Liver (tissue), 9 donors: ENCODE data around the gene LYZL6. TPM values are rescaled to one million over a fixed set of nuclear protein-coding genes. Genes with fewer than 3 reads are reported as not detected.

ENCODE experiments used
- DNase-seq: peaks from one replicate; pipeline ENCODE4 v3.0.0-alpha.2; 2017; ENCODE audit warnings: low spot score
- H3K27ac ChIP-seq, 2 donors: one replicate each; pipeline ENCODE4 v1.7.0; 2013; ENCODE audit warnings: inconsistent platforms in 2 of 2, low read length in 2 of 2, control low read depth in 1 of 2, low read depth in 1 of 2, mild to moderate bottlenecking in 1 of 2
- H3K27me3 ChIP-seq, 4 donors: one replicate each; pipeline versions ENCODE4 v1.6.1 to v1.7.0; 2013; ENCODE audit warnings: low read length in 3 of 4, inconsistent platforms in 1 of 4, mild to moderate bottlenecking in 1 of 4, moderate library complexity in 1 of 4; ENCODE audit not compliant: control insufficient read depth in 4 of 4, insufficient read depth in 4 of 4
- H3K36me3 ChIP-seq, 4 donors: one replicate each; pipeline versions ENCODE4 v1.6.1 to v1.7.0; 2013; ENCODE audit warnings: low read length in 3 of 4, mild to moderate bottlenecking in 3 of 4, low read depth in 1 of 4, moderate library complexity in 1 of 4; ENCODE audit not compliant: control insufficient read depth in 4 of 4, insufficient read depth in 3 of 4
- H3K4me1 ChIP-seq, 4 donors: one replicate each; pipeline versions ENCODE4 v1.6.1 to v1.7.0; 2013; ENCODE audit warnings: low read length in 3 of 4, mild to moderate bottlenecking in 3 of 4, moderate library complexity in 1 of 4; ENCODE audit not compliant: control insufficient read depth in 4 of 4, insufficient read depth in 4 of 4
- H3K4me3 ChIP-seq, 3 donors: one replicate each; pipeline versions ENCODE4 v1.6.1 to v1.7.0; 2013; ENCODE audit warnings: low read length in 3 of 3, control low read depth in 1 of 3, low read depth in 1 of 3, mild to moderate bottlenecking in 1 of 3
- H3K9ac ChIP-seq, 2 donors: one replicate each; pipeline ENCODE4 v1.7.0; 2013; ENCODE audit warnings: low read length in 2 of 2, mild to moderate bottlenecking in 2 of 2, moderate library complexity in 2 of 2, control low read depth in 1 of 2, low read depth in 1 of 2
- H3K9me3 ChIP-seq, 4 donors: one replicate each; pipeline versions ENCODE4 v1.6.1 to v1.7.0; 2013; ENCODE audit warnings: low read length in 3 of 4; ENCODE audit not compliant: control insufficient read depth in 4 of 4
- ATF3 ChIP-seq: IDR thresholded peaks from 2 replicates; pipeline ENCODE4 v1.6.1; 2016; ENCODE audit warnings: antibody characterized with exemption
- EGR1 ChIP-seq, 2 donors: IDR thresholded peaks; 2 replicates each; pipeline ENCODE4 v1.6.1; 2016 to 2018; ENCODE audit warnings: antibody characterized with exemption in 2 of 2, low read depth in 2 of 2
- FOXA2 ChIP-seq: IDR thresholded peaks from 2 replicates; pipeline ENCODE4 v1.6.1; 2016; ENCODE audit warnings: antibody characterized with exemption
- HNF4A ChIP-seq, 2 donors: conservative IDR thresholded peaks; 2 replicates each; pipeline ENCODE4 v1.6.1; 2016; ENCODE audit warnings: antibody characterized with exemption in 2 of 2, mild to moderate bottlenecking in 2 of 2
- HNF4G ChIP-seq: IDR thresholded peaks from 2 replicates; pipeline ENCODE4 v1.6.1; 2016; ENCODE audit warnings: antibody characterized with exemption
- MAX ChIP-seq: IDR thresholded peaks from 2 replicates; pipeline ENCODE4 v1.6.1; 2016; ENCODE audit warnings: antibody characterized with exemption
- NR2F2 ChIP-seq: IDR thresholded peaks from 2 replicates; pipeline ENCODE4 v1.6.1; 2016; ENCODE audit warnings: antibody characterized with exemption
- REST ChIP-seq: IDR thresholded peaks from 2 replicates; pipeline ENCODE4 v1.6.1; 2016; ENCODE audit warnings: antibody characterized with exemption, mild to moderate bottlenecking
- RXRA ChIP-seq, 2 donors: IDR thresholded peaks; 2 replicates each; pipeline ENCODE4 v1.6.1; 2017 to 2018; ENCODE audit warnings: antibody characterized with exemption in 2 of 2, mild to moderate bottlenecking in 1 of 2
- SP1 ChIP-seq: IDR thresholded peaks from 2 replicates; pipeline ENCODE4 v1.6.1; 2018; ENCODE audit warnings: antibody characterized with exemption, mild to moderate bottlenecking
- TAF1 ChIP-seq: conservative IDR thresholded peaks from 2 replicates; pipeline ENCODE4 v1.6.1; 2016; ENCODE audit warnings: antibody characterized with exemption, mild to moderate bottlenecking
- YY1 ChIP-seq: IDR thresholded peaks from 2 replicates; pipeline ENCODE4 v1.6.1; 2016; ENCODE audit warnings: antibody characterized with exemption, mild to moderate bottlenecking
- ZBTB33 ChIP-seq: IDR thresholded peaks from 2 replicates; pipeline ENCODE4 v1.6.1; 2016; ENCODE audit warnings: antibody characterized with exemption
- WGBS: extraction: QIAGEN DNeasy Blood & Tissue Kit; methylation state at CpG from one replicate; pipeline ENCODE4 v1.1.7; 2013; 5-methylcytosine and 5-hydroxymethylcytosine counted together
- polyA plus RNA-seq, 2 donors: library from polyadenylated mRNA; stranded (reverse) in 1 of 2; unstranded in 1 of 2; fragments of 200-250 nt in 1 of 2; fragments of >200 nt in 1 of 2; fragmentation: Nextera tagmentation in 1 of 2; extraction: Ambion mirVana in 1 of 2; gene quantifications; one replicate each; pipeline versions ENCODE4 v1.2.1 to v1.2.3, GENCODE V29; 2013 to 2015
- total RNA-seq, 2 donors: library from RNA; depleted of rRNA; stranded (reverse); fragments of >200 nt; gene quantifications; one replicate each; pipeline ENCODE4 v1.2.3, GENCODE V29; 2014
- donor health status: healthy.
- donor health status: healthy.
- donor health status: healthy.
- donor health status: healthy.
- donor health status: healthy.

Gene LYZL6
- total and polyA plus RNA-seq, 4 donors = not detected

- H3K9me3 ChIP-seq = no peaks in the 10 kb centered on the region
- no peak for DNase-seq
- no peaks in the 10 kb centered on the region for H3K36me3 ChIP-seq
- no peak overlapping the region for H3K4me3 ChIP-seq
- TF ChIP-seq EGR1 (IDR thresholded peaks at IDR 0.05; ENCODE audit: low read depth in 2 of 2) (no peak), FOXA2 (no peak), TAF1 (no peak), ATF3 (no peak), ZBTB33 (no peak), NR2F2 (no peak)
- no peak overlapping the region for H3K9ac ChIP-seq
- H3K4me1 ChIP-seq = peaks cover 2 to 27% (median 19%) of the 10 kb centered on the region in 4 donors
- WGBS = 98% methylated on average over 29 of the region's 29 CpGs
- H3K27ac ChIP-seq = no peak overlapping the region
- H3K27me3 ChIP-seq = no peaks in the 10 kb centered on the region
Observed at GRCh38 chr17:35917519-35918213, 25.8 kb downstream of the LYZL6 start.

- H3K36me3 ChIP-seq = no peaks in the 10 kb centered on the region
- TF ChIP-seq HNF4A (conservative IDR thresholded peaks at IDR 0.05) = peak; percentile 58 to 87
- no peak for TF ChIP-seq ZBTB33
- no peak for TF ChIP-seq NR2F2
- TF ChIP-seq FOXA2 = peak; percentile 28
- no peak for TF ChIP-seq ATF3
- TF ChIP-seq EGR1 (IDR thresholded peaks at IDR 0.05; ENCODE audit: low read depth in 2 of 2) = no peak
- TF ChIP-seq SP1 = peak; percentile 49
- peak; percentile 18 for TF ChIP-seq MAX
- TF ChIP-seq RXRA (IDR thresholded peaks at IDR 0.05) = peak; percentile 56 to 86
- no peak for TF ChIP-seq HNF4G
- peak; percentile 64 for TF ChIP-seq REST
- TF ChIP-seq YY1 = peak; percentile 49
- H3K4me3 ChIP-seq = no peak overlapping the region
- H3K9me3 ChIP-seq = no peaks in the 10 kb centered on the region
- H3K27ac ChIP-seq = peak overlapping the region; percentile 33 to 60
- DNase-seq = no peak
- no peaks in the 10 kb centered on the region for H3K27me3 ChIP-seq
- no peak overlapping the region for H3K9ac ChIP-seq
- H3K4me1 ChIP-seq = peaks cover 2 to 27% (median 19%) of the 10 kb centered on the region in 4 donors
- WGBS = 91% methylated on average over 3 of the region's 3 CpGs
Observed at GRCh38 chr17:35915153-35915964, 28.2 kb downstream of the LYZL6 start.
